Measurements from ENCODE around the gene FRY.

The FRY gene

DNA sequence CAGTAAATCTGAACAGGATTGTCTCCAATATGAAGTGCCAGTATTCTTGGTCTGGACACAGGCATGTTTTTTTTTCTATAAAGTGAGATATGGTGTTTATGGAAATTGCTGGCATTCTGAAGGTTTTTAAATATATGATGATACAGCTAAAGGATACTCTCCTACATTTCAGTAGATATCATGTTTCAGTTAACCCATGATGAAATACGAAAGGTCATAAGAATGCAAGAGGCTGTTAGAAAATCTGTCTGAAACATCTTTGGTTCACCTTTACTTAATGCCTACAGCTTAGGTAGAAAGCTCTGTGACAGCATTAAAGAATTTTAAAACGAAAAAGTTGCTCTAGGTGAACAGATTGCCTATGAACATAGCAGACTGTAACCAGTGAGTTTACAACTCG, 9.1 kb downstream of the FRY start:
- in situ Hi-C loops (cut with HindIII; ENCODE audit: low sequenced_read_pairs), result loop anchor here (25.0 kb wide), 1 partner anchor 247 kb away; no protein-coding TSS in a partner anchor
- no peak overlapping the region for H3K4me3 ChIP-seq (ENCODE audit: low read depth, low read length)

DNA sequence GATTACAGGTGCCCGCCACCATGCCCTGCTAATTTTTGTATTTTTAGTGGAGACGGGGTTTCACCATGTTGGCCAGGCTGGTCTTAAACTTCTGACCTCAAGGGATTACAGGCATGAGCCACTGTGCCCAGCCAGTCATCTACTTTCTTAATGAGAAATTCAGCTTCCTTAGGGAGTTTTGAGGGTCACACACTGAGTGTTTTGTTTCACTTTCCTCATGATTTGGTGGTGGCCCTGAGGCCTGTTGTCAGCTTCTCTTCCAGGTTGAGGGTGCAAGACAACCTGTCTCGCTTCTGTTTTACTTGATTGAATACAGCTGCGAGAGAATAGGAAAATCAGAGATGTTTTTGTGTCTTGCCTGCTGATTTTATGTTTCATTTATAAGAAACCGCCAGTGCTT, 9.9 kb downstream of the FRY start:
- DNase-seq (ENCODE audit: low read depth), result no peak
- H3K4me3 ChIP-seq (ENCODE audit: low read depth, low read length), result no peak overlapping the region
- TF ChIP-seq, protein P1, sequence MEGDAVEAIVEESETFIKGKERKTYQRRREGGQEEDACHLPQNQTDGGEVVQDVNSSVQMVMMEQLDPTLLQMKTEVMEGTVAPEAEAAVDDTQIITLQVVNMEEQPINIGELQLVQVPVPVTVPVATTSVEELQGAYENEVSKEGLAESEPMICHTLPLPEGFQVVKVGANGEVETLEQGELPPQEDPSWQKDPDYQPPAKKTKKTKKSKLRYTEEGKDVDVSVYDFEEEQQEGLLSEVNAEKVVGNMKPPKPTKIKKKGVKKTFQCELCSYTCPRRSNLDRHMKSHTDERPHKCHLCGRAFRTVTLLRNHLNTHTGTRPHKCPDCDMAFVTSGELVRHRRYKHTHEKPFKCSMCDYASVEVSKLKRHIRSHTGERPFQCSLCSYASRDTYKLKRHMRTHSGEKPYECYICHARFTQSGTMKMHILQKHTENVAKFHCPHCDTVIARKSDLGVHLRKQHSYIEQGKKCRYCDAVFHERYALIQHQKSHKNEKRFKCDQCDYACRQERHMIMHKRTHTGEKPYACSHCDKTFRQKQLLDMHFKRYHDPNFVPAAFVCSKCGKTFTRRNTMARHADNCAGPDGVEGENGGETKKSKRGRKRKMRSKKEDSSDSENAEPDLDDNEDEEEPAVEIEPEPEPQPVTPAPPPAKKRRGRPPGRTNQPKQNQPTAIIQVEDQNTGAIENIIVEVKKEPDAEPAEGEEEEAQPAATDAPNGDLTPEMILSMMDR (IDR thresholded peaks at IDR 0.05; ENCODE audit: low read depth, low read length, missing control alignments), result no peak
- in situ Hi-C loops (cut with HindIII; ENCODE audit: low sequenced_read_pairs), result loop anchor here (25.0 kb wide), 1 partner anchor 246 kb away; no protein-coding TSS in a partner anchor

More for the DNA sequence above, 9.1 kb downstream of the FRY start:
- TF ChIP-seq, protein P1 (IDR thresholded peaks at IDR 0.05; ENCODE audit: low read depth, low read length, missing control alignments), result no peak
- DNase-seq (ENCODE audit: low read depth), result no peak

DNA sequence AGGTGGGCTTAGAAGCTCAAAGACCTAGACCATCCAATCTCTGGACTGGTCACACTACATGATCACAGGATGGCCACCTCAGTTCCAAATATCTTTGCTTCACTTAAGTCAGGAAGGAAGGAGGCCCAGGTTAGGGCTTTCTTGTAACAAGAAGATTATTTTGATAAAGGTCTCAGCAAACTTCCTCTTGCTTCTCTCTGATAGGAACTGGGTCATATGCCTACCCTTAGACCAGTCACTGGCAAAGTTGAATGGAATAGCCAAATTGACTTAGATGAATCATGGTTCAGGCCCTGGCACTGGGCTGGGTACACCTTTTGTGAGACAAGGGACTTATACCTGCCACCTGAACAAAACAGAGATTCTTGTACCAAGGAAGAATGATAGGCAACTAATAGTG, 11.0 kb downstream of the FRY start:
- DNase-seq (ENCODE audit: low read depth), result no peak
- TF ChIP-seq, protein P1 (IDR thresholded peaks at IDR 0.05; ENCODE audit: low read depth, low read length, missing control alignments), result no peak
- in situ Hi-C loops (cut with HindIII; ENCODE audit: low sequenced_read_pairs), result loop anchor here (25.0 kb wide), 1 partner anchor 245 kb away; no protein-coding TSS in a partner anchor
- H3K4me3 ChIP-seq (ENCODE audit: low read depth, low read length), result no peak overlapping the region

DNA sequence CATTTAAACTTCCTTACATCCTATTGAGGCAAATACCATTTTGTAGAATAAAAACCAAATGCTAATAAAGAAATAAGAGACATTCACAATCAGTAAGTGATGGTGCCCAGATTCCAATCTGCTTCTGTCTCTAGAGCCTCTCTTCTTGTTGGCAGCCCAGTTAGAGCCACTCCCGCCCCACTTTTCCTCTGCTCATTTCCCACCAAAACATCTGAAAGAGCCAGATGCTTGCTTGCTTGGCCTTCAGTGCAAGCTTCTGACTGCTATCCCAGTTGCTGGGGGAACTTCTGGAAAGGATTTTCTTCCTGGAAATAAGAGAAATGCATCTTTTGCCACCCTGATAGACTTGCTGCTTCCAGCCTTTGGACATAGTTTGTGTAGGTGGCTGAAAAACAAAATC, 12.9 kb downstream of the FRY start:
- in situ Hi-C loops (cut with HindIII; ENCODE audit: low sequenced_read_pairs), result loop anchor here (25.0 kb wide), 1 partner anchor 243 kb away; no protein-coding TSS in a partner anchor
- no peak for DNase-seq (ENCODE audit: low read depth)
- no peak overlapping the region for H3K4me3 ChIP-seq (ENCODE audit: low read depth, low read length)
- TF ChIP-seq, protein P1 (IDR thresholded peaks at IDR 0.05; ENCODE audit: low read depth, low read length, missing control alignments), result no peak

DNA sequence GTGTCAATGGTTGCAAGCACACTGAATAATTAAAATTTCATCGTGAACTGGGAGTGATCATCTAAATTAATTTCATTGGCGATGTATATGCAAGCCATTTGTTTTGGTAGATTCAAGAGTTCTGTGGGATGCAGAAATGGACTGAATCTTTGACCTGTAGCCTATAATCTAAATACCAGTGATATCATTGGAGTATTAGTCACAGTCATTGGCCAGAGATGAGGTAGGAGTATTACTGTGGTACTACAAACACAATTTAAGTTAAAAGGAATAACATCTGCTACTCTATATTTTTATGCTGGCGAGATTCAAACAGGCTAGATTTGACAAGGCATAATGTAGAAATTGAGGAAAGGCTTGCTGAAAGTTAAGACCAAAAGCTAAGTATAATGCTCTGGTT, 14.0 kb downstream of the FRY start:
- DNase-seq (ENCODE audit: low read depth), result no peak
- no peak overlapping the region for H3K4me3 ChIP-seq (ENCODE audit: low read depth, low read length)
- in situ Hi-C loops (cut with HindIII; ENCODE audit: low sequenced_read_pairs), result loop anchor here (25.0 kb wide), 1 partner anchor 242 kb away; no protein-coding TSS in a partner anchor
- TF ChIP-seq, protein P1 (IDR thresholded peaks at IDR 0.05; ENCODE audit: low read depth, low read length, missing control alignments), result no peak

DNA sequence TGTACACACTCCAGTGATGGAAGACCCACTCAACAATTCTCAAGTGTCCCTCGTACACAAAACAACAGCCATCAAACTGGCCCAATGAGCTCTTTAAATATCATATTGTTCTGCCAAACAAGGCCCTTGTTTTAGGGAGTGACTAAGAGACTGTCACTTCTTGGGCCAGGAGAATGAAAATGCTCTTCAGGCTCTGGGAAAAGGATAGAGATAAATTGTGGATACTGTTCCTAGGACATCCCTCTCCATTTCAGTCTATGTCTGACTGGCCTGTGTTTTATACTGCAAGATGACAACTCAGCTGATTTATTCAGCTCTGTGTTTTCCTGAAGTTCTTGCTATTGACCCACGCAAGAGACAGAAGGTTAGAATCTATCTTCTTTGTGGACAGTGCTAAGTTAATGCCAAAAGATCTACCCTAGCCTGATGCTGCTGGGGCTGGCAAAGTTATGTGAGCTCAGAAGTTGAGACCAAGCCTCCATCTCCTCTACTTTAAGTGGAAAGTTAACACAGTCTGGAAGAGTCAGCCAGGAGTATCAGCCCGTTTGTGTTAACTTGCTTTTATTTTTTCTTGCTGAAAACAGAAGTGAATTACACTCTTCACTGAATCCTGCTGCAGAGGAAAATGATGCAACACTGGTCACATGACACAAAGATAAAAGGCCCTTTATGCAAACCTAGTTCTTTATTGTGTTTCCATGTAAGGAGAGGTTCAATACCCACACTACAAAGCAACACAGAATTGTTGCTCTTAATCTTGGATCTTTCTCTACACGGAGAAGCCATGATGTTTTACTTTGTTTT, 14.6 kb downstream of the FRY start:
- TF ChIP-seq, protein P1 (IDR thresholded peaks at IDR 0.05; ENCODE audit: low read depth, low read length, missing control alignments), result no peak
- in situ Hi-C loops (cut with HindIII; ENCODE audit: low sequenced_read_pairs), result loop anchor here (25.0 kb wide), 1 partner anchor 241 kb away; no protein-coding TSS in a partner anchor
- DNase-seq (ENCODE audit: low read depth), result no peak
- no peak overlapping the region for H3K4me3 ChIP-seq (ENCODE audit: low read depth, low read length)

Measured in astrocyte of the cerebellum (primary cell).